GM12873 (cell line): Measurements from ENCODE around the gene CROCC2.

ENCODE experiments used
- CTCF ChIP-seq: IDR thresholded peaks from 2 replicates; pipeline ENCODE4 v1.5.1; 2012; ENCODE audit warnings: low read depth, mild to moderate bottlenecking, moderate library complexity, low read length, control low read depth; ENCODE audit not compliant: insufficient read depth; ENCODE audit errors: missing control alignments

CROCC2 gene

GRCh38 chr2:240900141-240900860 is 5.8 kb upstream of the CROCC2 start:
- TF ChIP-seq CTCF = no peak

- TF ChIP-seq CTCF = no peak
These were observed 4.0 kb upstream of the CROCC2 start for GRCh38 chr2:240901986-240902614.

GRCh38 chr2:240902615-240903041 is 3.5 kb upstream of the CROCC2 start:
- TF ChIP-seq CTCF = no peak

- no peak for TF ChIP-seq CTCF
These were observed 2.7 kb upstream of the CROCC2 start for GRCh38 chr2:240903191-240904060.

GRCh38 chr2:240904216-240905175 is 1.6 kb upstream of the CROCC2 start:
- no peak for TF ChIP-seq CTCF

- TF ChIP-seq CTCF = no peak
These were observed 857 bp upstream of the CROCC2 start for GRCh38 chr2:240905176-240905781.
